PC-3 (cell line): Measurements from ENCODE around the gene SULT1C3.

Experiments
- EZH2 ChIP-seq: fragments of 300-600 bp; sonication (generic); IDR thresholded peaks from one replicate; pipeline ENCODE4 v1.6.1; 2017; ENCODE audit warnings: antibody characterized with exemption, mild to moderate bottlenecking, low read length; ENCODE audit not compliant: unreplicated experiment
- EZH2phosphoT487 ChIP-seq: fragments of 300-600 bp; sonication (generic); IDR thresholded peaks from 2 replicates; pipeline ENCODE4 v1.6.1; 2018; ENCODE audit warnings: mild to moderate bottlenecking, antibody characterized with exemption, low read length, borderline replicate concordance
- TF ChIP-seq, protein P1 (sequence below): fragments of 300-600 bp; sonication (generic); conservative IDR thresholded peaks from 2 replicates; pipeline ENCODE4 v1.5.1; 2017; ENCODE audit warnings: antibody characterized with exemption, low read depth, mild to moderate bottlenecking, low read length

DNA sequence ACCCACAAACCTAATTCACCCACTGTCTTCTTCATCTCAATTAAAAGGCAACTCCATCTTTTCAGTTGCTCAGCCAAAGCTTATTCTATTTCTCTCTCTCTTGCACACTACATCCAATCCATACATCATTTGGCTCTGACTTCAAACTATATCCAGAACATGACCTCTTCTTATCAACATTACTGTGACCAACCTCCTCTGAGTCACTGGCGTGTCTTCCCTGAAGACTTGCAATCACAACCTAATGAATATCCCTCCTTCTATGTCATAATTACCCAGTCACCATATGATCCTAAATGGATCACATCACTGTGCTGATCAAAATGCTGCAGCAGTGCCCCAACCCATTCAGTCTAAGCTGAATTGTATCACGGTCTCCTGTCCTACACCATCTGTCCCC lies 22.6 kb upstream of the SULT1C3 start:
- TF ChIP-seq, protein P1, sequence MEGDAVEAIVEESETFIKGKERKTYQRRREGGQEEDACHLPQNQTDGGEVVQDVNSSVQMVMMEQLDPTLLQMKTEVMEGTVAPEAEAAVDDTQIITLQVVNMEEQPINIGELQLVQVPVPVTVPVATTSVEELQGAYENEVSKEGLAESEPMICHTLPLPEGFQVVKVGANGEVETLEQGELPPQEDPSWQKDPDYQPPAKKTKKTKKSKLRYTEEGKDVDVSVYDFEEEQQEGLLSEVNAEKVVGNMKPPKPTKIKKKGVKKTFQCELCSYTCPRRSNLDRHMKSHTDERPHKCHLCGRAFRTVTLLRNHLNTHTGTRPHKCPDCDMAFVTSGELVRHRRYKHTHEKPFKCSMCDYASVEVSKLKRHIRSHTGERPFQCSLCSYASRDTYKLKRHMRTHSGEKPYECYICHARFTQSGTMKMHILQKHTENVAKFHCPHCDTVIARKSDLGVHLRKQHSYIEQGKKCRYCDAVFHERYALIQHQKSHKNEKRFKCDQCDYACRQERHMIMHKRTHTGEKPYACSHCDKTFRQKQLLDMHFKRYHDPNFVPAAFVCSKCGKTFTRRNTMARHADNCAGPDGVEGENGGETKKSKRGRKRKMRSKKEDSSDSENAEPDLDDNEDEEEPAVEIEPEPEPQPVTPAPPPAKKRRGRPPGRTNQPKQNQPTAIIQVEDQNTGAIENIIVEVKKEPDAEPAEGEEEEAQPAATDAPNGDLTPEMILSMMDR, result no peak
- TF ChIP-seq EZH2 (no peak), EZH2phosphoT487 (no peak)
